K562 (cell line): Measurements from ENCODE around the gene PSMB4. TPM values are rescaled to one million over a fixed set of nuclear protein-coding genes. Genes with fewer than 3 reads are reported as not detected.

Source experiments
- CBFA2T2 ChIP-seq: fragments of 450-650 bp; conservative IDR thresholded peaks from 2 replicates; pipeline ENCODE4 v1.6.1; 2017; ENCODE audit warnings: mild to moderate bottlenecking
- CREB3L1 ChIP-seq: fragments of 450-650 bp; IDR thresholded peaks from 2 replicates; pipeline ENCODE4 v1.6.1; 2014; ENCODE audit warnings: low read depth, mild to moderate bottlenecking, moderate library complexity, borderline replicate concordance
- E2F8 ChIP-seq: fragments of 450-650 bp; IDR thresholded peaks from 2 replicates; pipeline ENCODE4 v1.7.1; 2018; ENCODE audit warnings: mild to moderate bottlenecking, low read depth; ENCODE audit not compliant: partially characterized antibody
- FOXK1 ChIP-seq: sonication (generic); formaldehyde crosslinking; IDR thresholded peaks from 2 replicates; pipeline ENCODE4 v1.8.0; 2022; ENCODE audit warnings: missing genetic modification reagents, mild to moderate bottlenecking, borderline replicate concordance
- MLLT1 ChIP-seq, 2 experiments: fragments of 450-650 bp; IDR thresholded peaks; 2 replicates each; pipeline ENCODE4 v1.6.1; 2016
- PURB ChIP-seq: sonication (generic); formaldehyde crosslinking; IDR thresholded peaks from 2 replicates; pipeline ENCODE4 v1.9.0; 2021; ENCODE audit warnings: low read depth, mild to moderate bottlenecking, missing genetic modification reagents
- RFX1 ChIP-seq: fragments of 450-650 bp; IDR thresholded peaks from 2 replicates; pipeline ENCODE4 v1.6.1; 2016; ENCODE audit warnings: mild to moderate bottlenecking, moderate library complexity
- TSHZ1 ChIP-seq: fragments of 250-450 bp; sonication (Bioruptor Pico); IDR thresholded peaks from 2 replicates; pipeline ENCODE4 v1.4.0; 2020; ENCODE audit warnings: mild to moderate bottlenecking, moderate library complexity
- ZNF224 ChIP-seq: sonication (generic); formaldehyde crosslinking; IDR thresholded peaks from 2 replicates; pipeline ENCODE4 v1.8.0; 2022; ENCODE audit warnings: mild to moderate bottlenecking, missing genetic modification reagents
- ZNF444 ChIP-seq: fragments of 250-450 bp; sonication (Bioruptor Pico); IDR thresholded peaks from 2 replicates; pipeline ENCODE4 v1.4.0; 2020; ENCODE audit warnings: mild to moderate bottlenecking, moderate library complexity
- ZNF79 ChIP-seq: fragments of 250-450 bp; sonication (Bioruptor Pico); IDR thresholded peaks from 2 replicates; pipeline ENCODE4 v1.4.0; 2020; ENCODE audit warnings: low read depth, mild to moderate bottlenecking, moderate library complexity
- polyA plus RNA-seq, 8 experiments: library from polyadenylated mRNA; depleted of rRNA in 4 of 8; stranded (reverse) in 5 of 8; unstranded in 3 of 8; fragments of >200 nt; fragmentation: Nextera tagmentation in 2 of 8; fragmentation: Illumina TruSeq in 1 of 8; extraction: Ambion mirVana in 2 of 8; extraction: Trizol in 1 of 8; gene quantifications; 2 replicates each; pipeline versions ENCODE4 v1.2.1 to v1.2.3, GENCODE V29; 2011 to 2014; ENCODE audit warnings: inconsistent platforms in 1 of 8, missing spikeins in 1 of 8
- total RNA-seq, 7 experiments: library from RNA; depleted of rRNA in 6 of 7; stranded (reverse); fragments of >200 nt in 6 of 7; fragmentation: Illumina TruSeq in 2 of 7; extraction: Trizol in 2 of 7; gene quantifications; 2 replicates each; pipeline versions ENCODE4 v1.2.1 to v1.2.3, GENCODE V29; 2011 to 2021; ENCODE audit warnings: low replicate concordance in 1 of 7

PSMB4 gene
- total and polyA plus RNA-seq, 9 of the 15 experiments (the other 6 are each of a cell fraction or from before 2014, with no cell fraction given): 397 to 674 (median 475) TPM

GRCh38 chr1:151425103-151425502 is 25.7 kb downstream of the PSMB4 start (continued):
- no peak for TF ChIP-seq TSHZ1 (CRISPR knock-in tag)
- TF ChIP-seq CBFA2T2: no peak
- TF ChIP-seq CREB3L1: no peak
- TF ChIP-seq ZNF79 (CRISPR knock-in tag): no peak
- TF ChIP-seq FOXK1: no peak
- TF ChIP-seq ZNF444: no peak
- no peak for TF ChIP-seq MLLT1 (IDR thresholded peaks at IDR 0.05)
- no peak for TF ChIP-seq RFX1
- TF ChIP-seq PURB (CRISPR knock-in tag): no peak
- no peak for TF ChIP-seq ZNF224 (CRISPR knock-in tag)
- no peak for TF ChIP-seq E2F8
